H9 (cell line): ENCODE measurements around the gene SLC30A9. TPM values are rescaled to one million over a fixed set of nuclear protein-coding genes. Genes with fewer than 3 reads are reported as not detected.

ENCODE experiments used
- DNase-seq: peaks from one replicate; pipeline ENCODE4 v3.0.0-alpha.2; 2017
- H2AFZ ChIP-seq: one replicate; pipeline ENCODE4 v1.6.1; 2013; ENCODE audit warnings: mild to moderate bottlenecking, low read length, control low read depth, moderate library complexity
- H2AK5ac ChIP-seq: 2 replicates; pipeline ENCODE4 v1.6.1; 2013; ENCODE audit warnings: low read length, control low read depth, mixed read lengths; ENCODE audit not compliant: insufficient read length
- H2BK120ac ChIP-seq: one replicate; pipeline ENCODE4 v1.6.1; 2013; ENCODE audit warnings: low read depth, mild to moderate bottlenecking, low read length, control low read depth, inconsistent platforms; ENCODE audit not compliant: poor library complexity, severe bottlenecking
- H2BK12ac ChIP-seq: 2 replicates; pipeline ENCODE4 v1.6.1; 2013; ENCODE audit warnings: low read length, control low read depth, mixed read lengths, low read depth; ENCODE audit not compliant: insufficient read length
- H2BK15ac ChIP-seq: 2 replicates; pipeline ENCODE4 v1.6.1; 2013; ENCODE audit warnings: low read depth, low read length, control low read depth
- H2BK20ac ChIP-seq: one replicate; pipeline ENCODE4 v1.6.1; 2013; ENCODE audit warnings: low read depth, mild to moderate bottlenecking, low read length, control low read depth, inconsistent platforms; ENCODE audit not compliant: poor library complexity, severe bottlenecking
- H2BK5ac ChIP-seq: 2 replicates; pipeline ENCODE4 v1.6.1; 2013; ENCODE audit warnings: low read length, control low read depth, mixed read lengths; ENCODE audit not compliant: insufficient read length
- H3K14ac ChIP-seq: 2 replicates; pipeline ENCODE4 v1.6.1; 2013; ENCODE audit warnings: low read length, control low read depth; ENCODE audit not compliant: insufficient read depth
- H3K18ac ChIP-seq: 2 replicates; pipeline ENCODE4 v1.6.1; 2013; ENCODE audit warnings: low read depth, mild to moderate bottlenecking, mixed read lengths, low read length, control low read depth; ENCODE audit not compliant: insufficient read length
- H3K23ac ChIP-seq: 2 replicates; pipeline ENCODE4 v1.6.1; 2013; ENCODE audit warnings: low read length, control low read depth, mixed read lengths, low read depth; ENCODE audit not compliant: insufficient read length
- H3K23me2 ChIP-seq: 2 replicates; pipeline ENCODE4 v1.6.1; 2013; ENCODE audit warnings: low read depth, mild to moderate bottlenecking, mixed read lengths, low read length, control low read depth; ENCODE audit not compliant: insufficient read length, poor library complexity, severe bottlenecking
- H3K27ac ChIP-seq: 2 replicates; pipeline ENCODE4 v1.5.1; 2013; ENCODE audit warnings: low read length, control low read depth, mixed read lengths, low read depth; ENCODE audit not compliant: insufficient read length
- H3K27me3 ChIP-seq: 2 replicates; pipeline ENCODE4 v1.6.1; 2013; ENCODE audit warnings: low read length, control low read depth, inconsistent platforms; ENCODE audit not compliant: insufficient read depth
- H3K4ac ChIP-seq: 2 replicates; pipeline ENCODE4 v1.6.1; 2013; ENCODE audit warnings: low read depth, mild to moderate bottlenecking, control low read depth, inconsistent platforms, low read length, moderate library complexity
- H3K4me1 ChIP-seq: 2 replicates; pipeline ENCODE4 v1.6.1; 2013; ENCODE audit warnings: low read length, control low read depth, inconsistent platforms; ENCODE audit not compliant: insufficient read depth
- H3K4me2 ChIP-seq: 2 replicates; pipeline ENCODE4 v1.6.1; 2013; ENCODE audit warnings: low read length, control low read depth, mixed read lengths; ENCODE audit not compliant: insufficient read length, insufficient read depth
- H3K56ac ChIP-seq: 2 replicates; pipeline ENCODE4 v1.6.1; 2013; ENCODE audit warnings: low read depth, mild to moderate bottlenecking, mixed read lengths, low read length, control low read depth; ENCODE audit not compliant: insufficient read length
- H3K79me1 ChIP-seq: 2 replicates; pipeline ENCODE4 v1.6.1; 2013; ENCODE audit warnings: low read depth, mild to moderate bottlenecking, moderate library complexity, low read length, control low read depth, inconsistent platforms; ENCODE audit not compliant: insufficient read depth, poor library complexity, severe bottlenecking
- H3K79me2 ChIP-seq: 2 replicates; pipeline ENCODE4 v1.6.1; 2013; ENCODE audit warnings: low read length, control low read depth, inconsistent platforms; ENCODE audit not compliant: insufficient read depth
- H3K9ac ChIP-seq: 2 replicates; pipeline ENCODE4 v1.6.1; 2013; ENCODE audit warnings: low read length, control low read depth, mixed read lengths; ENCODE audit not compliant: insufficient read length; ENCODE audit errors: extremely low read depth
- H3K9me3 ChIP-seq: one replicate; pipeline ENCODE4 v1.6.1; 2013; ENCODE audit warnings: low read depth, low read length, inconsistent platforms; ENCODE audit not compliant: control insufficient read depth
- H3T11ph ChIP-seq: one replicate; pipeline ENCODE4 v1.6.1; 2013; ENCODE audit warnings: mild to moderate bottlenecking, low read length, control low read depth, inconsistent platforms
- H4K20me1 ChIP-seq: one replicate; pipeline ENCODE4 v1.6.1; 2013; ENCODE audit not compliant: control insufficient read depth, insufficient read length, insufficient read depth
- H4K5ac ChIP-seq: 2 replicates; pipeline ENCODE4 v1.6.1; 2013; ENCODE audit warnings: low read depth, mild to moderate bottlenecking, mixed read lengths, low read length, control low read depth; ENCODE audit not compliant: insufficient read length
- H4K8ac ChIP-seq: replicated peaks from 2 replicates; pipeline ENCODE4 v1.6.1; 2013; ENCODE audit warnings: low read length, control low read depth, mixed read lengths, low read depth; ENCODE audit not compliant: insufficient read length
- H4K91ac ChIP-seq: 2 replicates; pipeline ENCODE4 v1.6.1; 2013; ENCODE audit warnings: low read depth, mild to moderate bottlenecking, moderate library complexity, mixed read lengths, low read length, control low read depth; ENCODE audit not compliant: insufficient read length
- H3K27ac Mint-ChIP-seq, 3 experiments: 2 replicates in 2 of 3; 3 replicates in 1 of 3; pipeline ENCODE4 v1.8.0; 2020 to 2021; ENCODE audit warnings: mixed read lengths in 3 of 3, mild to moderate bottlenecking in 1 of 3, moderate library complexity in 1 of 3
- H3K27me3 Mint-ChIP-seq: 2 replicates; pipeline ENCODE4 v1.8.0; 2021; ENCODE audit warnings: low read depth, mild to moderate bottlenecking, moderate library complexity, mixed read lengths
- H3K36me3 Mint-ChIP-seq, 3 experiments: 2 replicates in 2 of 3; 3 replicates in 1 of 3; pipeline ENCODE4 v1.8.0; 2020 to 2021; ENCODE audit warnings: low read depth in 3 of 3, mixed read lengths in 3 of 3; ENCODE audit not compliant: insufficient read depth in 1 of 3
- H3K4me1 Mint-ChIP-seq, 2 experiments: 2 replicates each; pipeline ENCODE4 v1.8.0; 2020; ENCODE audit warnings: mixed read lengths in 2 of 2
- H3K4me3 Mint-ChIP-seq, 2 experiments: 2 replicates in 1 of 2; 3 replicates in 1 of 2; pipeline ENCODE4 v1.8.0; 2020 to 2021; ENCODE audit warnings: mild to moderate bottlenecking in 2 of 2, mixed read lengths in 2 of 2, moderate library complexity in 1 of 2
- H3K9me3 Mint-ChIP-seq, 2 experiments: 2 replicates in 1 of 2; 3 replicates in 1 of 2; pipeline ENCODE4 v1.8.0; 2020; ENCODE audit warnings: mild to moderate bottlenecking in 2 of 2, mixed read lengths in 2 of 2, moderate library complexity in 1 of 2
- WGBS: extraction: QIAGEN DNeasy Blood & Tissue Kit; methylation state at CpG from one replicate; pipeline ENCODE4 v1.1.7; 2013; ENCODE audit warnings: missing lambda C conversion rate, low lambda C conversion rate, mixed read lengths; ENCODE audit not compliant: insufficient read length; ENCODE audit errors: extremely low coverage; 5-methylcytosine and 5-hydroxymethylcytosine counted together
- total RNA-seq: library from RNA; stranded (reverse); gene quantifications from 2 replicates; pipeline ENCODE4 v1.2.1, GENCODE V29; 2021
- TF ChIP-seq, protein P1 (sequence below): fragments of 200-600 bp; sonication (generic); conservative IDR thresholded peaks from 3 replicates; pipeline ENCODE4 v1.8.0; 2021; ENCODE audit warnings: antibody characterized with exemption, mild to moderate bottlenecking

The SLC30A9 gene
- total RNA-seq, 1 experiment from 2014 or later, result 70.8 TPM

DNA sequence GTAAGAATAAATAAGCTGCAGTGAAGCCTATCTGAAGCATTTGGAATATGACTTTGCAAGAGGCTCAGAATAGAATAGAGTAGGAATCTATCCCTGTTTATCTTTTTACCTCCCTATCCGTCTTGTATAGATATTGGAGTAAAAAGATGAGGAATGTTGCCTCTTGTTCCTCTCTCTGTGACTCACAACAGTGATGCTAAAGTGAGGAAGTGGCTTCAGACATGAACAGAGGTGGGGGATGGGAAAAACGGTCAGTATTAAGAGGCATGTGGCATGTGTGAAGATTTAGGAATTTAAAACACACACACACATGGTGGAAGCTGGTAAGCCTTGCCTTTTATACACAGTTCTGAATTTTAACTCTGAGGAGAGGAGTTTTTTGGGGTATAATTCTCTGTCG, 12.6 kb upstream of the SLC30A9 start:
- H3K23me2 ChIP-seq, result no peaks in the 10 kb centered on the region
- H4K20me1 ChIP-seq, result no peaks in the 10 kb centered on the region
- H2AK5ac ChIP-seq, result no peak overlapping the region
- no peak overlapping the region for H2BK5ac ChIP-seq
- H2BK20ac ChIP-seq, result no peak overlapping the region
- Mint-ChIP-seq H3K36me3 (no peaks in the 10 kb centered on the region; a peak in 1 of 7 replicates), H3K9me3 (no peaks in the 10 kb centered on the region), H3K27me3 (peaks cover 4% of the 10 kb centered on the region; the same call in 1 of the 2 replicates), H3K27ac (no peak overlapping the region; a peak in 1 of 7 replicates), H3K4me1 (peaks cover 12 to 13% of the 10 kb centered on the region in 2 experiments), H3K4me3 (no peak overlapping the region)
- H3K4me2 ChIP-seq, result no peak overlapping the region
- no peaks in the 10 kb centered on the region for H3K9me3 ChIP-seq
- H2BK15ac ChIP-seq, result no peak overlapping the region
- no peaks in the 10 kb centered on the region for H3K4me1 ChIP-seq
- H3K56ac ChIP-seq, result no peak overlapping the region
- H3T11ph ChIP-seq, result no peak overlapping the region
- H2BK120ac ChIP-seq, result no peak overlapping the region
- no peak overlapping the region for H4K5ac ChIP-seq
- no peak overlapping the region for H3K27ac ChIP-seq
- WGBS, result no CpG with 5 or more reads among the region's 3 CpGs
- DNase-seq, result no peak
- TF ChIP-seq, protein P1, sequence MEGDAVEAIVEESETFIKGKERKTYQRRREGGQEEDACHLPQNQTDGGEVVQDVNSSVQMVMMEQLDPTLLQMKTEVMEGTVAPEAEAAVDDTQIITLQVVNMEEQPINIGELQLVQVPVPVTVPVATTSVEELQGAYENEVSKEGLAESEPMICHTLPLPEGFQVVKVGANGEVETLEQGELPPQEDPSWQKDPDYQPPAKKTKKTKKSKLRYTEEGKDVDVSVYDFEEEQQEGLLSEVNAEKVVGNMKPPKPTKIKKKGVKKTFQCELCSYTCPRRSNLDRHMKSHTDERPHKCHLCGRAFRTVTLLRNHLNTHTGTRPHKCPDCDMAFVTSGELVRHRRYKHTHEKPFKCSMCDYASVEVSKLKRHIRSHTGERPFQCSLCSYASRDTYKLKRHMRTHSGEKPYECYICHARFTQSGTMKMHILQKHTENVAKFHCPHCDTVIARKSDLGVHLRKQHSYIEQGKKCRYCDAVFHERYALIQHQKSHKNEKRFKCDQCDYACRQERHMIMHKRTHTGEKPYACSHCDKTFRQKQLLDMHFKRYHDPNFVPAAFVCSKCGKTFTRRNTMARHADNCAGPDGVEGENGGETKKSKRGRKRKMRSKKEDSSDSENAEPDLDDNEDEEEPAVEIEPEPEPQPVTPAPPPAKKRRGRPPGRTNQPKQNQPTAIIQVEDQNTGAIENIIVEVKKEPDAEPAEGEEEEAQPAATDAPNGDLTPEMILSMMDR, result no peak
- H3K79me2 ChIP-seq, result no peaks in the 10 kb centered on the region
- no peak overlapping the region for H3K23ac ChIP-seq
- no peak overlapping the region for H3K9ac ChIP-seq
- H2AFZ ChIP-seq, result no peak overlapping the region
- H4K8ac ChIP-seq, result no peak overlapping the region
- no peak overlapping the region for H4K91ac ChIP-seq
- H3K14ac ChIP-seq, result no peak overlapping the region
- no peaks in the 10 kb centered on the region for H3K27me3 ChIP-seq
- no peak overlapping the region for H3K4ac ChIP-seq
- H3K79me1 ChIP-seq, result no peaks in the 10 kb centered on the region
- no peak overlapping the region for H3K18ac ChIP-seq
- H2BK12ac ChIP-seq, result no peak overlapping the region
